Right lobe of liver (tissue), 4 donors: Measurements from ENCODE around the gene RYR3.

Source experiments
- POLR2A ChIP-seq: fragments of 450-650 bp; IDR thresholded peaks from one replicate; pipeline ENCODE4 v1.6.1; 2017; ENCODE audit warnings: antibody characterized with exemption, mild to moderate bottlenecking
- TF ChIP-seq, protein P1 (sequence below), 4 donors: fragments of 200-600 bp in 3 of 4; fragments of 450-650 bp in 1 of 4; IDR thresholded peaks; one replicate each; pipeline versions ENCODE4 v1.5.1 to v1.8.0; 2016 to 2022; ENCODE audit warnings: antibody characterized with exemption in 4 of 4, mild to moderate bottlenecking in 2 of 4
- donor health status: DM: no; HTN: no; CAD: no.
- donor health status: DM: no; HTN: no; CAD: no.
- donor health status: DM: no; HTN: yes; CAD: no.

DNA sequence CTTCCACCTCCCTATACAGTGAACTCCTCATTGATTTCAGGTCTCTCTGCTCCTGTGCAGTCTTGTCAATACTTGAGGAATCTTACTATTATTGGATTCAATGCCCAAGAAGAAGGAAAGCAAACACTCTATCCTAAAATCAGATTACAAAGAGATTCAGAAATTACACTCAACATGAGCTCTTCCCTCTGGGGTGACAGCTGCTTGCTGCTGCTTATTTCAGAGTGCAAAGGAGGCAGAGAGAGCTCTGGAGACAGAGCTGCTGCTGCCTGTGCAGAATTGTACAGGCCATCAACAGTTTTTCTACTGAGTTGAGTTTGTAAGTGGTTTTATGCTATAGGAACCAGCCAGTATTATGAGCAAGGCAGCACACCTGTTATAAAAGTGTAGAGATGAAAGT is 7.1 kb downstream of the RYR3 start:
- no peak for TF ChIP-seq POLR2A
- TF ChIP-seq, protein P1, sequence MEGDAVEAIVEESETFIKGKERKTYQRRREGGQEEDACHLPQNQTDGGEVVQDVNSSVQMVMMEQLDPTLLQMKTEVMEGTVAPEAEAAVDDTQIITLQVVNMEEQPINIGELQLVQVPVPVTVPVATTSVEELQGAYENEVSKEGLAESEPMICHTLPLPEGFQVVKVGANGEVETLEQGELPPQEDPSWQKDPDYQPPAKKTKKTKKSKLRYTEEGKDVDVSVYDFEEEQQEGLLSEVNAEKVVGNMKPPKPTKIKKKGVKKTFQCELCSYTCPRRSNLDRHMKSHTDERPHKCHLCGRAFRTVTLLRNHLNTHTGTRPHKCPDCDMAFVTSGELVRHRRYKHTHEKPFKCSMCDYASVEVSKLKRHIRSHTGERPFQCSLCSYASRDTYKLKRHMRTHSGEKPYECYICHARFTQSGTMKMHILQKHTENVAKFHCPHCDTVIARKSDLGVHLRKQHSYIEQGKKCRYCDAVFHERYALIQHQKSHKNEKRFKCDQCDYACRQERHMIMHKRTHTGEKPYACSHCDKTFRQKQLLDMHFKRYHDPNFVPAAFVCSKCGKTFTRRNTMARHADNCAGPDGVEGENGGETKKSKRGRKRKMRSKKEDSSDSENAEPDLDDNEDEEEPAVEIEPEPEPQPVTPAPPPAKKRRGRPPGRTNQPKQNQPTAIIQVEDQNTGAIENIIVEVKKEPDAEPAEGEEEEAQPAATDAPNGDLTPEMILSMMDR (IDR thresholded peaks at IDR 0.05): no peak
